Measurements from ENCODE around the gene NDUFB2. TPM values are rescaled to one million over a fixed set of nuclear protein-coding genes. Genes with fewer than 3 reads are reported as not detected.

NDUFB2 gene
- total RNA-seq, 1 donor from 2014 or later, result 35.9 TPM

DNA sequence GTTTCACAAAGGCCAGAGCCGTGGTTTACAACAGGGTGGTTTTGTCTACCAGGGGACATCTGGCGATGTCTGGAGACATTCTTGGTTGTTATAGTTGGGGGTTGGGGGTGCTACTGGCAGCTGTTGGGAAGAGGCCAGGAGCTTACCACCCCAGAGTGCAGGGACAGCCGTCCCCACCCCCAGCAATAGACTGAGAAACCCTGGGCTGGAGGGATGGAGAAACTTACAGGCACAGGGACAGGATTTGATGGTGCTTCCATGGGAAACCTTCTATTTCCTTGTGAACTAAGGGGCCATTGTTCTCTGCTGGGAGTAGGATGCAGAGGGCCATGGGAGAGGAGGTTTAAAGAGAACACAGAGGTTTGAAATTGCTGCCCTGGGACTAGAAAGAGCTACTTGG lies 12.9 kb upstream of the NDUFB2 start:
- TF ChIP-seq, protein P1, sequence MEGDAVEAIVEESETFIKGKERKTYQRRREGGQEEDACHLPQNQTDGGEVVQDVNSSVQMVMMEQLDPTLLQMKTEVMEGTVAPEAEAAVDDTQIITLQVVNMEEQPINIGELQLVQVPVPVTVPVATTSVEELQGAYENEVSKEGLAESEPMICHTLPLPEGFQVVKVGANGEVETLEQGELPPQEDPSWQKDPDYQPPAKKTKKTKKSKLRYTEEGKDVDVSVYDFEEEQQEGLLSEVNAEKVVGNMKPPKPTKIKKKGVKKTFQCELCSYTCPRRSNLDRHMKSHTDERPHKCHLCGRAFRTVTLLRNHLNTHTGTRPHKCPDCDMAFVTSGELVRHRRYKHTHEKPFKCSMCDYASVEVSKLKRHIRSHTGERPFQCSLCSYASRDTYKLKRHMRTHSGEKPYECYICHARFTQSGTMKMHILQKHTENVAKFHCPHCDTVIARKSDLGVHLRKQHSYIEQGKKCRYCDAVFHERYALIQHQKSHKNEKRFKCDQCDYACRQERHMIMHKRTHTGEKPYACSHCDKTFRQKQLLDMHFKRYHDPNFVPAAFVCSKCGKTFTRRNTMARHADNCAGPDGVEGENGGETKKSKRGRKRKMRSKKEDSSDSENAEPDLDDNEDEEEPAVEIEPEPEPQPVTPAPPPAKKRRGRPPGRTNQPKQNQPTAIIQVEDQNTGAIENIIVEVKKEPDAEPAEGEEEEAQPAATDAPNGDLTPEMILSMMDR (IDR thresholded peaks at IDR 0.05), result no peak
- H3K9me3 ChIP-seq, result no peaks in the 10 kb centered on the region
- no peaks in the 10 kb centered on the region for H3K27me3 ChIP-seq
- H3K36me3 ChIP-seq, result peaks cover 37 to 66% of the 10 kb centered on the region in 2 donors
- no peak overlapping the region for H3K4me3 ChIP-seq
- intact Hi-C loops (cut with DNase I), result no loop called here
- no peak overlapping the region for H3K27ac ChIP-seq
- no peaks in the 10 kb centered on the region for H3K4me1 ChIP-seq
- DNase-seq (ENCODE audit: low spot score in 2 of 2), result peak in 1 of 2 donors; percentile 22

GRCh38 chr7:140684066-140684950 lies 12.2 kb upstream of the NDUFB2 start:
- Histone ChIP-seq H3K4me3 (no peak overlapping the region), H3K9me3 (no peaks in the 10 kb centered on the region), H3K27ac (no peak overlapping the region), H3K36me3 (peaks cover 31 to 64% of the 10 kb centered on the region in 2 donors), H3K27me3 (no peaks in the 10 kb centered on the region), H3K4me1 (no peaks in the 10 kb centered on the region)
- DNase-seq (ENCODE audit: low spot score in 2 of 2), result peak in 1 of 2 donors; percentile 45
- intact Hi-C loops (cut with DNase I), result no loop called here
- TF ChIP-seq, protein P1 (IDR thresholded peaks at IDR 0.05), result no peak

DNA sequence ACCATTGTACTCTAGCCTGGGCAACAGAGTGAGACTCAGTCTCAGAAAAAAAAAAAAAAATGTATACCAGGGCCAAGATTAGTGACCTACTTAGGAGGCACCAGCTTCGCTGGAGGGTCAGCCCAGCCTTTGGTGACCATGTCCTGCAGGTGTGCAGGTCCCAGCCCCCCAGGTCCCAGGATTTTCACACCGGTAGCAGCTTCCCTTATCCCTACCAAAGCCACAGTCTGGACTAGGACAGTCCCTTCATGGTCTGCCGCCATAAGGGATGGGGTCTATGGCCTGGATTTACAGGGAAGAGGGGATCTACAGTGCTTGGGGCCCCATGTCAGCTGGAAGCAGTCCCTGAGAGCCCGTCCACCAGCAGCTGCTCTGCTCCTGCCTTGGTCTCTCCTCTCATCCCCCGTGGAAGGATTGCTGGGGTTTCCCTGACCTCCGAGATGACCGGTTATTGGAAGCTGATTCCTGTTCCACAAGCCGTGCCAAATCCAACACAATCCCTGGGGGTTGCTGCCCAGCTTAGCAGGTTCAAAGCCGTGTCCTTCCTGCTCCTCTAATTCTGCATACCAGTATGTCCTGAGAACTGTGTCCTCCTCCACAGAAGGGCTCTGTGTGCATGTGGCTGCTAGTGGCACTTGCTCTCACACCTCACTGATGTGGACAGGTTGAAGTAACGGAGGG lies 11.0 kb upstream of the NDUFB2 start:
- intact Hi-C loops (cut with DNase I), result no loop called here
- Histone ChIP-seq H3K36me3 (peaks cover 42 to 66% of the 10 kb centered on the region in 2 donors), H3K4me1 (no peaks in the 10 kb centered on the region), H3K4me3 (no peak overlapping the region), H3K9me3 (no peaks in the 10 kb centered on the region), H3K27ac (no peak overlapping the region), H3K27me3 (no peaks in the 10 kb centered on the region)
- DNase-seq (ENCODE audit: low spot score in 2 of 2), result peak in 1 of 2 donors; percentile 35
- TF ChIP-seq, protein P1 (IDR thresholded peaks at IDR 0.05), result no peak

- Histone ChIP-seq H3K27me3 (no peaks in the 10 kb centered on the region), H3K4me1 (no peaks in the 10 kb centered on the region), H3K27ac (no peak overlapping the region), H3K36me3 (peaks cover 42 to 58% of the 10 kb centered on the region in 2 donors), H3K9me3 (no peaks in the 10 kb centered on the region), H3K4me3 (no peak overlapping the region)
- TF ChIP-seq, protein P1 (IDR thresholded peaks at IDR 0.05), result no peak
- DNase-seq (ENCODE audit: low spot score in 2 of 2), result peak in 1 of 2 donors; percentile 55
- intact Hi-C loops (cut with DNase I), result no loop called here
These were observed 9.6 kb upstream of the NDUFB2 start for GRCh38 chr7:140686921-140687320.

DNA sequence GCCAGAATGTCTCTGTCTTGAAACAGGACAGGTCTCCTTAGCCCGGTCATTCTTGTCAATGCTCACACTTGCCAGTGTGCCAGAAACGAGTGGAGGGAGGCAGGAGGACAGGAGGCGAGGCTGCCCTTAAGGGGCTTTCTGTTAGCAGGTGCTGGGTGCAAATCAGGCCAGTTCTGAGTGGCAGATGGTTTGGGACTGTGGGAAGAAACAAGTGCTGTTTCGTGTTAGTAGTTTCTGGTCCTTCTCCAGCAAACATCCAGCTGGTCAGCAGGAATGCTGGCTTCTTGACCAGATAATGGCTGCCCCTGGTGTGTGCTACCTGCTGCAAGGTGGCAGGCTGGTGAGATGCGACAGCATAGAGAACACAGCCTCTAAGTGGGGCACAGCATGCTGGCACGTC lies 8.2 kb upstream of the NDUFB2 start:
- H3K4me3 ChIP-seq, result no peak overlapping the region
- no peaks in the 10 kb centered on the region for H3K27me3 ChIP-seq
- H3K36me3 ChIP-seq, result peaks cover 39 to 55% of the 10 kb centered on the region in 2 donors
- no peaks in the 10 kb centered on the region for H3K9me3 ChIP-seq
- intact Hi-C loops (cut with DNase I), result no loop called here
- no peak overlapping the region for H3K27ac ChIP-seq
- no peaks in the 10 kb centered on the region for H3K4me1 ChIP-seq
- DNase-seq (ENCODE audit: low spot score in 2 of 2), result peak in 1 of 2 donors; percentile 54
- TF ChIP-seq, protein P1 (IDR thresholded peaks at IDR 0.05), result no peak
